ENCODE measurements around the gene C2orf74.
"Not testable (repeated sequence)": the region's sequence is repeated elsewhere in the genome, so short reads cannot be mapped to it uniquely, and the experiment has no call there.

C2orf74 gene

DNA sequence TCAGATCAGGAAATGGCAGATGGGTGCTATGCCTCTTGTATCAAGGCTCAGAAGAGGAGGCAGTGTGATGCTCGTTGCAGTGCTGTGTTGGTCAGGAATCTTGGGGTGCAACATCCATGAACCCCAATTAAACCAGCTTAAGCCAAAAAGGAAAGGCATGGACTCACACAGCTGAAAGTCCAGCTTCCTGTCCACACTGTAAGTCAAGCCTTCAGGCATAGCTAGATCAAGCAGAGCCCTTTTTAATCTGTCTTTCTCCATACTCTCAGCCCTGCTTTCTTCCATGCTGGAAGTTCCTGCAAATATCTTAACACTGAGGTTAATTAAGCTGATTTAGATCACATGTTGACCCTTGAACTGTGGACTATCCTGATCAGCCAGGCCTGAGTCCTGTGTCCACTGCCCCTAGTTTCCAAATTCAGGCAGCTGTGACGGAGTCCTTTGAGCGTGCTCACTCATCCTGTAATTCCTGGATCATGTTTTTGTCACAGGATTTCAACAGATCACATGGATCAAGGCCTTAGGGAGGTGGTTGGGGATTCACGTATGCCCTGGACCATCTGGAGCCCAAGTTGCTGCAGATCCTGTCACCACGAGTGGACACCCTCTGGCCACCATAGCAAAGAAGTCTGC is 4.5 kb upstream of the C2orf74 start:
- TF ChIP-seq, protein P1, sequence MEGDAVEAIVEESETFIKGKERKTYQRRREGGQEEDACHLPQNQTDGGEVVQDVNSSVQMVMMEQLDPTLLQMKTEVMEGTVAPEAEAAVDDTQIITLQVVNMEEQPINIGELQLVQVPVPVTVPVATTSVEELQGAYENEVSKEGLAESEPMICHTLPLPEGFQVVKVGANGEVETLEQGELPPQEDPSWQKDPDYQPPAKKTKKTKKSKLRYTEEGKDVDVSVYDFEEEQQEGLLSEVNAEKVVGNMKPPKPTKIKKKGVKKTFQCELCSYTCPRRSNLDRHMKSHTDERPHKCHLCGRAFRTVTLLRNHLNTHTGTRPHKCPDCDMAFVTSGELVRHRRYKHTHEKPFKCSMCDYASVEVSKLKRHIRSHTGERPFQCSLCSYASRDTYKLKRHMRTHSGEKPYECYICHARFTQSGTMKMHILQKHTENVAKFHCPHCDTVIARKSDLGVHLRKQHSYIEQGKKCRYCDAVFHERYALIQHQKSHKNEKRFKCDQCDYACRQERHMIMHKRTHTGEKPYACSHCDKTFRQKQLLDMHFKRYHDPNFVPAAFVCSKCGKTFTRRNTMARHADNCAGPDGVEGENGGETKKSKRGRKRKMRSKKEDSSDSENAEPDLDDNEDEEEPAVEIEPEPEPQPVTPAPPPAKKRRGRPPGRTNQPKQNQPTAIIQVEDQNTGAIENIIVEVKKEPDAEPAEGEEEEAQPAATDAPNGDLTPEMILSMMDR (IDR thresholded peaks at IDR 0.05) = no peak
- no peak for TF ChIP-seq ZFX (IDR thresholded peaks at IDR 0.05; ENCODE audit: borderline replicate concordance)
- H3K27ac ChIP-seq = no peak overlapping the region

DNA sequence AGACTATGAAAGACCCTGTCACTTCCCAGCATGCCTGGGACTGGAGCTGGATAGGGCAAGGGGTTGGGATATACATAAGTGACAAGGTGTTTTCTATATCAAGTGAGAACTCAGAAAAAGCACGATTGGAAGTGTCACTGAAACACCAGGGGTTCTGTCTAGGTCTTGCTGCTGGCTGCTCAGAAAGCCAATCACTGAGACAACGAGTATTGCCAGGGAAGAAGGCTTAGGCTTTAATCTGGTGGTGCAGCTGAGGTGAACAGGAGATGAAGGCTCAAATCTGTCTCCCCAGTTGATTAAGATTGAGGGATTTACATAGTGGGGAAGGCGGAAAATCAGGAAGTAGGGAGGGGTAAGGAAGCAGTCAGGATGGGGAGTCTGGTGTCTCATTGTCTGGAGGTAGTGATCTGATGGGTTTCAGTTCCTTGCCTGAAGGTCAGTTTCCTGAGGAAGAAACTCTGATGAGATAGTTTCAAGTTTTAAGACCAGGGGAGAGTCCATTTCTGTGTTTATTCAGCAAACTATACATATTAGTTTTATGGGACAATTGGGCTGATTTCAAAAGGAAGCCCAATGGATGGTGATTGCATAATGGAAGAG is 3.5 kb upstream of the C2orf74 start:
- no peak for TF ChIP-seq ZFX (IDR thresholded peaks at IDR 0.05; ENCODE audit: borderline replicate concordance)
- no peak overlapping the region for H3K27ac ChIP-seq

DNA sequence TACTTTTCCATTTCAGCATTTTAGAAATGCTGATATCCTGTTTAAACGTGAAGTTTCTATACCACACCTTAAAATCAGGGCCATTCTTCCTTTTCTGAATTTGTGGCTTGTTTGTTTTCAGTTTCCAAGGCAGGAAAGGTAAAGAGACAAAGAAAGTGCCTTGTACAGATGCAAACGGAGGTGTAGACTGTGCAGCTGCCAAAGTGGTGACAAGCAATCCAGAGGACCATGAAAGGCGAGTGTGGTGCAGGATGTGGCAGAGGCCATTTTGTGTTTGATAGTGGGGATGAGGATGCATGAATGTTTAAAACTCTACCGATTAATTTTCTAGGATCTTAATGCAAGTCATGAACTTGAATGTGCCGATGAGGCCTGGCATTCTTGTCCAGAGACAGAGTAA is 733 bp downstream of the C2orf74 start:
- TF ChIP-seq, protein P1 (IDR thresholded peaks at IDR 0.05) = no peak
- TF ChIP-seq ZFX (IDR thresholded peaks at IDR 0.05; ENCODE audit: borderline replicate concordance) = no peak
- H3K27ac ChIP-seq = no peak overlapping the region

DNA sequence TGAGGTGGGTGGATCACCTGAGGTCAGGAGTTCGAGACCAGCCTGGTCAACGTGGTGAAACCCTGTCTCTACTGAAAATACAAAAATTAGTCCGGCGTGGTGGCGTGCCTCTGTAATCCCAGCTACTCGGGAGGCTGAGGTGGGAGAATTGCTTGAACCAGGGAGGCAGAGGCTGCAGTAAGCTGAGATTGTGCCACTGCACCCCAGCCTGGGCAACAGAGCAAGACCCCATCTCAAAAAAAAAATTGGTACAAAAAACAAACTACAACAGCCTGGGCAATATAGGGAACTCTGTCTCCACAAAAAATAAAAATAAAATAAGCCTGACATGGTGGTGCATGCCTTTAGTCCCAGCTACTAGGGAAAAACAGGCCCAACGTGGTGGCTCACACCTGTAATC is 3.1 kb downstream of the C2orf74 start:
- not testable (repeated sequence) for H3K27ac ChIP-seq

DNA sequence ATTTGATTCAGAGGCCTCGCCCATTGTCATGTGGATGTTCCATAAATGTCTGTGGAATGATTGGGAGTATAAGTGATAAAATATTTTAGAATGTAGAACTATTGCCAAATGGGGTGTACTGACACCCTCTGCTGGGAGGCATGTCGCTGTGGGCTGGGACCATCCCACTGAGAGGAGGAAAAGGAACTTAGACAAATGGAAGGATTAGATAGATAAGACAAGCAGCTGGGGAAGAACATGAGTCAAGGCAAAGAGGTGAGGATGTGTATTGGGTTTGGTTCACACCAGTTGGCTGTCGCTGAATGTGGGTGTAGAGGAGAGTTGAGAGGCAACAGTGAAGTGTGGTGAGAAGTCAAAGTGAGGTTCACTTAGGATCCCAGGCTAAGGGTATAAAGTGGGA is 4.0 kb downstream of the C2orf74 start:
- no peak overlapping the region for H3K27ac ChIP-seq
- TF ChIP-seq, protein P1 (IDR thresholded peaks at IDR 0.05) = no peak
- no peak for TF ChIP-seq ZFX (IDR thresholded peaks at IDR 0.05; ENCODE audit: borderline replicate concordance)

DNA sequence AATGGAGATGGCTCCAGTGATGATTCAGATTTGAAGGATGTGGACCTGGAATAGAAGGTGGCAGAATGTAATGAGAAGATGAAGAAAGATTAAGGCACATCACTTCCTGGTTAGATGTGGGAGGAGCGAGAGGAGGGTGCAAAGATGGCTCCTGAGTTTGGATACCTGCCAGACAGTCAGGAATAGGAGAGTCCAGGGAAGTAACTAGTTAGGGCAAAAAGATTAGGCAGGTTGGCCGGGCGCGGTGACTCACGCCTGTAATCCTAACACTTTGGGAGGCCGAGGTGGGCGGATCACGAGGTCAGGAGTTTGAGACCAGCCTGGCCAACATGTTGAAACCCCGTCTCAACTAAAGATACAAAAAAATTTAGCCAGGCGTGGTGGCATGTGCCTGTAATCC is 5.6 kb downstream of the C2orf74 start:
- TF ChIP-seq ZFX (IDR thresholded peaks at IDR 0.05; ENCODE audit: borderline replicate concordance) = no peak
- TF ChIP-seq, protein P1 (IDR thresholded peaks at IDR 0.05) = no peak
- H3K27ac ChIP-seq = no peak overlapping the region

DNA sequence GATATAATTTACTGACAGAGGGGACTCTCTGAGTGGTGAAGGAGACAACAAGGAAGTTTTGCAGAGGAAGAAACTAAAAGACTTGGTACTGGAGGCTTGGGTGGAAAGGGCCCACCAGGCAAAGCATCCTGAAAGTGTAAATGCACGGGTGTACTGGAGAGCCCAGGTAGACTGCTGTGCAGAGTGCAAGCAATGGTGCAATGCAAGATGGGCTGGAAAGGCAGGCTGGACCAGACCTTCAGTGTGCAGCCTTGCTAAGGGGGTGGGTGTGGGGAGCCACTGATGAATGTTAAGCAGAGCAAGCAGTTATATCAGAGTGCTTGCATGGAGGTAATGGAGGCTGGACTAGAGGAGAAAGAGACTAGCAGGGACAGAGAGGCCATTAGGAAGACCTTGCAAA is 10.7 kb downstream of the C2orf74 start:
- TF ChIP-seq ZFX (IDR thresholded peaks at IDR 0.05; ENCODE audit: borderline replicate concordance) = no peak
- TF ChIP-seq, protein P1 (IDR thresholded peaks at IDR 0.05) = no peak
- H3K27ac ChIP-seq = no peak overlapping the region

DNA sequence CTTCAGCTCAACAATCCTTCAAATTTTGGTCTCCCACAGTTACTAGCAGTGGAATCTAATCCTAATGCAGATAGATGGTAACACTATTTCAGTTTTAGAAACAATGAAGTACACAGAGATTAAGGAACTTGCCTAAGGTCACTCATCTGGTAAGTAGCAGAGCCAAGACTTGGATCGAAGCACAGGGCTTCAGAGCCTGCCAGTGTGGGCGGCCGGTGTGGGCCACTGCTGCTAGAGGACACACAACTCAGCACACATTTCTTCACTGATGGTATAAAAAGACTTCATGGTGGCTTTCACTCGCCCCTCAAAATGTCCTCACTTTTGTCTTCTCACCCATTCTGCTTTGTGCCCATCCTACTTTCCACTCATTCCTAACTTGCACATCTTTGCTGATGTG is 11.1 kb downstream of the C2orf74 start:
- TF ChIP-seq, protein P1 (IDR thresholded peaks at IDR 0.05) = no peak
- no peak for TF ChIP-seq ZFX (IDR thresholded peaks at IDR 0.05; ENCODE audit: borderline replicate concordance)
- H3K27ac ChIP-seq = no peak overlapping the region

Measured in 22Rv1 (cell line).